ENCODE measurements around the gene BABAM2. TPM values are rescaled to one million over a fixed set of nuclear protein-coding genes. Genes with fewer than 3 reads are reported as not detected.

Gene BABAM2
- total and polyA plus RNA-seq, 7 donors: 34.2 to 74.5 (median 52.3) TPM

DNA sequence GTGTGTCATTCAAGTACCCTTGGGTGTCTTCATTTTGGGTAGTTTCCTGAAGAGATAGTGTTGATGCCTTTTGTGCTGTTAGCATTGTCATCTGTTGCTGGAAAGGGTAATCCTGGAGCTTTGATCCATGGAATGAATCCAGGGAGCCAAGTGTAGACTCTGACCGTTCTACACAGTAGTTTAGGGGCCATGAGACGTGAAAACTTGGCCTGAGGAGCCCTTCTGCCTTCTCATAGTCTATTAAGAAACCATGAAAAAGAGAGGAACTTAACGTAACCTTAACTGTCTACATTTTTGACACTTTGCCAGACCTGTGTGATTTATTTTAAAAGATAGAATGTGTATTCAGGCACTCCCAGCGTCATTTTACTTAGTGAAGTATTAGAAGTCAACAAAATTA is 194.0 kb downstream of the BABAM2 start:
- H3K9me3 ChIP-seq: no peaks in the 10 kb centered on the region
- no peak overlapping the region for H3K4me3 ChIP-seq
- DNase-seq: no peak
- intact Hi-C loops (cut with DNase I): no loop called here
- no peak overlapping the region for H3K27ac ChIP-seq
- ATAC-seq: peak; percentile 46 to 79 (median 61)
- H3K4me1 ChIP-seq: peaks cover 14% of the 10 kb centered on the region
- no peaks in the 10 kb centered on the region for H3K36me3 ChIP-seq (ENCODE audit: insufficient read depth in 1 of 2, low read depth in 1 of 2)
- WGBS, 3 donors: 12 to 20% (median 13%) methylated on average over 4 of the region's 4 CpGs
- TF ChIP-seq, protein P1, sequence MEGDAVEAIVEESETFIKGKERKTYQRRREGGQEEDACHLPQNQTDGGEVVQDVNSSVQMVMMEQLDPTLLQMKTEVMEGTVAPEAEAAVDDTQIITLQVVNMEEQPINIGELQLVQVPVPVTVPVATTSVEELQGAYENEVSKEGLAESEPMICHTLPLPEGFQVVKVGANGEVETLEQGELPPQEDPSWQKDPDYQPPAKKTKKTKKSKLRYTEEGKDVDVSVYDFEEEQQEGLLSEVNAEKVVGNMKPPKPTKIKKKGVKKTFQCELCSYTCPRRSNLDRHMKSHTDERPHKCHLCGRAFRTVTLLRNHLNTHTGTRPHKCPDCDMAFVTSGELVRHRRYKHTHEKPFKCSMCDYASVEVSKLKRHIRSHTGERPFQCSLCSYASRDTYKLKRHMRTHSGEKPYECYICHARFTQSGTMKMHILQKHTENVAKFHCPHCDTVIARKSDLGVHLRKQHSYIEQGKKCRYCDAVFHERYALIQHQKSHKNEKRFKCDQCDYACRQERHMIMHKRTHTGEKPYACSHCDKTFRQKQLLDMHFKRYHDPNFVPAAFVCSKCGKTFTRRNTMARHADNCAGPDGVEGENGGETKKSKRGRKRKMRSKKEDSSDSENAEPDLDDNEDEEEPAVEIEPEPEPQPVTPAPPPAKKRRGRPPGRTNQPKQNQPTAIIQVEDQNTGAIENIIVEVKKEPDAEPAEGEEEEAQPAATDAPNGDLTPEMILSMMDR (IDR thresholded peaks at IDR 0.05): no peak
- H3K27me3 ChIP-seq (ENCODE audit: insufficient read depth in 3 of 3, low read length in 2 of 3): no peaks in the 10 kb centered on the region

DNA sequence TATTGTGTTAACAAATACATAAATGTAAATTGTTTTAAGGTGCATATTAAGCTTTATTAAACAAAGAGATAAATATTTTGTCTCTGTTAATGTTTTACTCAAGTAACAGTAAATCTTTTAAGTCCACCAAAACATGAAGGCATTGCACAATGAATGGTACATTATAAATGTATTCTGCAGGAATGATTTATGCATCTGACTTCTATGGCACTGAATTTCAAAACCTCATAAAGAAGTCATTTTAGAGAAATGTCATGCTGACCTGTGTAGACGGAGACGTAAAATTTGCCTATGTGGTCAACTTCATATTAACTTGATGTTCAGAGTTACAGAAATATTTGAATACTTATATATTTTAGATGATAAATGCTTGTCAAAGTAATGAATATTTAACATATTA is 194.7 kb downstream of the BABAM2 start:
- TF ChIP-seq, protein P1 (IDR thresholded peaks at IDR 0.05): no peak
- 89 to 98% (median 93%) methylated on average over 2 of the region's 2 CpGs for WGBS, 3 donors
- Histone ChIP-seq H3K27me3 (ENCODE audit: insufficient read depth in 3 of 3, low read length in 2 of 3) (no peaks in the 10 kb centered on the region), H3K27ac (no peak overlapping the region), H3K4me1 (peaks cover 14% of the 10 kb centered on the region), H3K36me3 (ENCODE audit: insufficient read depth in 1 of 2, low read depth in 1 of 2) (no peaks in the 10 kb centered on the region), H3K9me3 (no peaks in the 10 kb centered on the region), H3K4me3 (no peak overlapping the region)
- DNase-seq (no peak), ATAC-seq (no peak)
- intact Hi-C loops (cut with DNase I): no loop called here

DNA sequence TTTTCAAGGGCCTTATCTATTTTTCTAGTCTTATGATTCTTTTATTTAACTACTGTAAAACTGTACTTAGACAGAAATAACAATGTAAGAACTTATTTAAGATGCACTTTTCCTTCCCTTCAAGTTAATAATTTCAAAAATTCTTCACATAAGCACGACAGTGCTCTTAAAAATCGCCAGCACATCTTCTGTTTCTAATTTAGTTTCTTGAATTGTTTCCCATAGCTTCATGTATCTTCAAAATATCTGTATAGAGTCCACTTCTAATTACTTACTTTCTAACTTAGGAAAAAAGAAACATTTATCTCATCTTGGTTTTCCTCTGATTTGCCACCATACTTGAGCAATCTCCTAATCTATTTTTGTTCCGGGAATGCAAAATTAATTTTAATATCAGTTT is 196.1 kb downstream of the BABAM2 start:
- no peaks in the 10 kb centered on the region for H3K36me3 ChIP-seq (ENCODE audit: insufficient read depth in 1 of 2, low read depth in 1 of 2)
- H3K4me3 ChIP-seq: no peak overlapping the region
- no peak for DNase-seq
- no peaks in the 10 kb centered on the region for H3K27me3 ChIP-seq (ENCODE audit: insufficient read depth in 3 of 3, low read length in 2 of 3)
- no peak overlapping the region for H3K27ac ChIP-seq
- H3K9me3 ChIP-seq: no peaks in the 10 kb centered on the region
- intact Hi-C loops (cut with DNase I): no loop called here
- peaks cover 14% of the 10 kb centered on the region for H3K4me1 ChIP-seq
- TF ChIP-seq, protein P1 (IDR thresholded peaks at IDR 0.05): no peak
- no peak for ATAC-seq
- WGBS, 3 donors: 67 to 86% (median 75%) methylated on average over 3 of the region's 3 CpGs

DNA sequence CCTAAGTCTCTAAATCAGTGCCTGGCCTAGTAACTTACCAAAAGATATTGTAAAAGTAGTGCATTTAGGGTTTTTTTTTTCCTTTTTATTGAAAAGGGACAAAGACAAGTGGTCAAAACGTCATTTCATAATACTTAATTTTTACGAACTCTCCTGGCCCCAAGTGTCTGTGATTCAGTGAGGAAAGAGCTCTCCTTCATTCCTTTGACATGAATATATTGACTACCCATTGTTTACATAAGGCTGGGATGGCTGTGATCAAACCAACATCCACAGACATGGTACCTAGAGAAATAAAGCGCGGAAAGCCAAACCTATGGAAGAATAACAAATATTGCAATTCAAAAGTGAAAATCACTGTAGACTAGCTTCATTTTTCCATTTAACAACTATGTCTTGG is 198.4 kb downstream of the BABAM2 start:
- H3K27me3 ChIP-seq (ENCODE audit: insufficient read depth in 3 of 3, low read length in 2 of 3): no peaks in the 10 kb centered on the region
- peaks cover 4% of the 10 kb centered on the region for H3K9me3 ChIP-seq
- intact Hi-C loops (cut with DNase I): no loop called here
- H3K4me1 ChIP-seq: peaks cover 12% of the 10 kb centered on the region
- H3K27ac ChIP-seq: no peak overlapping the region
- no peaks in the 10 kb centered on the region for H3K36me3 ChIP-seq (ENCODE audit: insufficient read depth in 1 of 2, low read depth in 1 of 2)
- H3K4me3 ChIP-seq: no peak overlapping the region
- 85 to 97% (median 94%) methylated on average over 4 of the region's 4 CpGs for WGBS, 3 donors
- ATAC-seq: no peak
- TF ChIP-seq, protein P1 (IDR thresholded peaks at IDR 0.05): no peak
- no peak for DNase-seq

DNA sequence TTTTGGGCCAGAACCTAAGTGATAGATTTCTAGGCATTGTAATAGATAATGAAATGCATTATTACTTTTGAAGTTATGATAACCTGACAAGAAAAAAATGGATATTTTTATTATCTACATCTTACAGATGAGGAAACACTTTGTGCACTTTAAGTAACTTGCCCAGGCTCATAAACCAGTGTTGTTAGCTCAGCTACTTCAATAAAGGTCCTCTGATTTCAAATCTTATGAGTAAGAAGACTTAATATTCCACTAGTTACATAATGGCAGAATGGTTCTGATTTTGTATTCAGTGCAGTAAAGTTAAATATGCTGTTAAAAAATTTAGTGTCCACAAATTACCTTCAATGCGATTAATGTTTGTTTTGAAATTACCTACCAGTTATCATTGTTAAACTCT is 199.0 kb downstream of the BABAM2 start:
- H3K9me3 ChIP-seq: peaks cover 4% of the 10 kb centered on the region
- H3K4me1 ChIP-seq: peaks cover 7% of the 10 kb centered on the region
- no peak overlapping the region for H3K27ac ChIP-seq
- no peak for DNase-seq
- no peak overlapping the region for H3K4me3 ChIP-seq
- intact Hi-C loops (cut with DNase I): no loop called here
- ATAC-seq: no peak
- TF ChIP-seq, protein P1 (IDR thresholded peaks at IDR 0.05): no peak
- H3K36me3 ChIP-seq (ENCODE audit: insufficient read depth in 1 of 2, low read depth in 1 of 2): no peaks in the 10 kb centered on the region
- H3K27me3 ChIP-seq (ENCODE audit: insufficient read depth in 3 of 3, low read length in 2 of 3): no peaks in the 10 kb centered on the region
- WGBS, 3 donors: 93 to 100% (median 97%) methylated on average over 1 of the region's 1 CpG
